ENCODE measurements around the gene SPDYE17. TPM values are rescaled to one million over a fixed set of nuclear protein-coding genes. Genes with fewer than 3 reads are reported as not detected.
A peak's percentile ranks its signal among the peaks of the same experiment; 100 is the strongest.
"Not testable (repeated sequence)": the region's sequence is repeated elsewhere in the genome, so short reads cannot be mapped to it uniquely, and the experiment has no call there.

SPDYE17 gene
- not detected for total RNA-seq
- polyA plus RNA-seq = not detected
- not detected for total RNA-seq

DNA sequence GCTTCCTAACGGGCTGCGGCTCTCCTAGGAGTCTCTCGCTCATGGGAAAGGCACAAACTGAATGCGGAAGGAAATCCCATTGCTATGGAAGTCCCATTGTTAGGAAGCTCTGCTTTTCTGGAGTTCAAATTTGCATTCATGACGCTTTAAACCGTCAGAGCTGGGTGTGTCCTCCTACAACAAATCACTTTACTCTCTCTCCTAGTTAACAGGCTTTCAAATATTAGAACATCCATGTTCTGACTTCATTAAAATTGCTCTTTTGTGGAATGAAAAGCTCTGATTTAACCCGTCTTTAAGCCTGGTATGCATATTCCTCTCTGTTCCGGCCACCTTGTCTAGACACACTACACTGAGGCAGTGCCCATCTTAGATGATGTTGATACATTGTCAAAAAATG lies at the start of gene SPDYE17:
Gene SPDYE17 (minus strand): TSS at position 101 of the 400 bp plus-strand sequence. CDS start 1,791 bp downstream, outside the sequence.
- H3K4me3 ChIP-seq (ENCODE audit: low read length); H3K9me3 ChIP-seq (ENCODE audit: control insufficient read depth in 2 of 3, low read length in 3 of 3); H3K36me3 Mint-ChIP-seq; H3K4me1 ChIP-seq (ENCODE audit: control insufficient read depth in 2 of 2, insufficient read depth in 2 of 2, low read length in 2 of 2); H3K27me3 ChIP-seq (ENCODE audit: control insufficient read depth in 2 of 2, insufficient read depth in 2 of 2, low read length in 2 of 2); ATAC-seq; CTCF ChIA-PET; DNase-seq; POLR2A ChIA-PET; H3K4me3 Mint-ChIP-seq; intact Hi-C loops (cut with micrococcal nuclease); H3K27ac Mint-ChIP-seq; H3K9me3 Mint-ChIP-seq; H3K27me3 Mint-ChIP-seq; H3K4me1 Mint-ChIP-seq; H3K27ac ChIP-seq (ENCODE audit: low read depth, low read length); H3K36me3 ChIP-seq (ENCODE audit: control insufficient read depth in 2 of 3, insufficient read depth in 3 of 3, low read length in 3 of 3): not testable (repeated sequence)

GRCh38 chr7:77080236-77080635 lies 48.1 kb upstream of the SPDYE17 start:
- POLR2A ChIA-PET; CTCF ChIA-PET; intact Hi-C loops (cut with micrococcal nuclease); H3K27me3 ChIP-seq (ENCODE audit: control insufficient read depth in 2 of 2, insufficient read depth in 2 of 2, low read length in 2 of 2); H3K4me1 ChIP-seq (ENCODE audit: control insufficient read depth in 2 of 2, insufficient read depth in 2 of 2, low read length in 2 of 2); H3K27me3 Mint-ChIP-seq; ATAC-seq; H3K9me3 ChIP-seq (ENCODE audit: control insufficient read depth in 2 of 3, low read length in 3 of 3); H3K4me3 Mint-ChIP-seq; H3K9me3 Mint-ChIP-seq; H3K4me3 ChIP-seq (ENCODE audit: low read length); H3K27ac ChIP-seq (ENCODE audit: low read depth, low read length); DNase-seq; H3K4me1 Mint-ChIP-seq; H3K36me3 ChIP-seq (ENCODE audit: control insufficient read depth in 2 of 3, insufficient read depth in 3 of 3, low read length in 3 of 3): not testable (repeated sequence)
- Mint-ChIP-seq H3K36me3 (peaks cover 0 to 18% (median 14%) of the 10 kb centered on the region in 5 donors), H3K27ac (peak overlapping the region in 2 of 9 donors; percentile 7 to 17)

GRCh38 chr7:77079624-77080023 lies 47.5 kb upstream of the SPDYE17 start:
- ATAC-seq; H3K4me3 ChIP-seq (ENCODE audit: low read length); CTCF ChIA-PET; H3K4me3 Mint-ChIP-seq; H3K36me3 ChIP-seq (ENCODE audit: control insufficient read depth in 2 of 3, insufficient read depth in 3 of 3, low read length in 3 of 3); H3K27me3 Mint-ChIP-seq; H3K27ac Mint-ChIP-seq; H3K27ac ChIP-seq (ENCODE audit: low read depth, low read length); POLR2A ChIA-PET; H3K9me3 ChIP-seq (ENCODE audit: control insufficient read depth in 2 of 3, low read length in 3 of 3); H3K27me3 ChIP-seq (ENCODE audit: control insufficient read depth in 2 of 2, insufficient read depth in 2 of 2, low read length in 2 of 2); DNase-seq; intact Hi-C loops (cut with micrococcal nuclease); H3K9me3 Mint-ChIP-seq; H3K4me1 ChIP-seq (ENCODE audit: control insufficient read depth in 2 of 2, insufficient read depth in 2 of 2, low read length in 2 of 2); H3K4me1 Mint-ChIP-seq: not testable (repeated sequence)
- H3K36me3 Mint-ChIP-seq = peaks cover 2 to 24% (median 20%) of the 10 kb centered on the region in 5 donors

DNA sequence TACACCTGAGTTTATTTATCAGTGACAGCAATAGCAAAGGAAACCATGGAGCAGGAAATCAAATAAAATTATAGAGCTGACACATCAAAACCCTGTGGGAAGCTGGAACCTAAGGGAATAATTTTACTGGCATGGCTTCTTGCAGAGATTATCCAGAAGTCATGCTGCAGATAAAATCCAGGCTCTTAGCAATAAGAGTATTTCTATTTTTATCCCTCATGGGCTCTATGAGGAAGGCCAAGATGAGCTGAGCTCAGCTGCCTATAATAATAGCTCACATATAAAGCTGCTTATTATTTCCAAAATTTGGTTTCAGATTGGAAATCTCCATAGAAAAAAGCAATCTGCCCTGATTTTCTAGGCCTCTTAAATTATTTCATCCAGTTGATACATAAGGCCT lies 47.0 kb upstream of the SPDYE17 start:
- CTCF ChIA-PET; H3K36me3 ChIP-seq (ENCODE audit: control insufficient read depth in 2 of 3, insufficient read depth in 3 of 3, low read length in 3 of 3); intact Hi-C loops (cut with micrococcal nuclease); DNase-seq; H3K4me1 ChIP-seq (ENCODE audit: control insufficient read depth in 2 of 2, insufficient read depth in 2 of 2, low read length in 2 of 2); H3K27ac Mint-ChIP-seq; H3K9me3 ChIP-seq (ENCODE audit: control insufficient read depth in 2 of 3, low read length in 3 of 3); H3K27me3 ChIP-seq (ENCODE audit: control insufficient read depth in 2 of 2, insufficient read depth in 2 of 2, low read length in 2 of 2); POLR2A ChIA-PET; ATAC-seq; H3K27ac ChIP-seq (ENCODE audit: low read depth, low read length); H3K4me1 Mint-ChIP-seq; H3K4me3 ChIP-seq (ENCODE audit: low read length); H3K27me3 Mint-ChIP-seq; H3K4me3 Mint-ChIP-seq: not testable (repeated sequence)
- Mint-ChIP-seq H3K36me3 (peaks cover 7 to 29% (median 25%) of the 10 kb centered on the region in 5 donors), H3K9me3 (peaks cover 0 to 12% (median 5%) of the 10 kb centered on the region in 11 donors)

GRCh38 chr7:77077060-77077459 lies 44.9 kb upstream of the SPDYE17 start:
- peaks cover 8 to 34% (median 27%) of the 10 kb centered on the region in 5 donors for H3K36me3 Mint-ChIP-seq
- POLR2A ChIA-PET; H3K4me3 ChIP-seq (ENCODE audit: low read length); ATAC-seq; H3K36me3 ChIP-seq (ENCODE audit: control insufficient read depth in 2 of 3, insufficient read depth in 3 of 3, low read length in 3 of 3); H3K27ac ChIP-seq (ENCODE audit: low read depth, low read length); H3K27me3 ChIP-seq (ENCODE audit: control insufficient read depth in 2 of 2, insufficient read depth in 2 of 2, low read length in 2 of 2); H3K4me1 Mint-ChIP-seq; H3K27ac Mint-ChIP-seq; intact Hi-C loops (cut with micrococcal nuclease); H3K27me3 Mint-ChIP-seq; H3K4me3 Mint-ChIP-seq; H3K4me1 ChIP-seq (ENCODE audit: control insufficient read depth in 2 of 2, insufficient read depth in 2 of 2, low read length in 2 of 2); DNase-seq; H3K9me3 ChIP-seq (ENCODE audit: control insufficient read depth in 2 of 3, low read length in 3 of 3); CTCF ChIA-PET: not testable (repeated sequence)
- H3K9me3 Mint-ChIP-seq = peaks cover 0 to 13% (median 5%) of the 10 kb centered on the region in 11 donors

- CTCF ChIA-PET; H3K9me3 ChIP-seq (ENCODE audit: control insufficient read depth in 2 of 3, low read length in 3 of 3): not testable (repeated sequence)
Observed at GRCh38 chr7:77074786-77075396, 42.7 kb upstream of the SPDYE17 start.

GRCh38 chr7:77071108-77071507 lies 38.9 kb upstream of the SPDYE17 start:
- Mint-ChIP-seq H3K4me1 (peaks cover 7 to 43% (median 32%) of the 10 kb centered on the region in 7 donors), H3K36me3 (peaks cover 20 to 55% (median 44%) of the 10 kb centered on the region in 5 donors), H3K9me3 (peaks cover 3 to 19% (median 6%) of the 10 kb centered on the region in 11 donors), H3K27ac (peak overlapping the region in 1 of 9 donors; percentile 3)
- H3K4me3 Mint-ChIP-seq; ATAC-seq; H3K4me3 ChIP-seq (ENCODE audit: low read length); H3K9me3 ChIP-seq (ENCODE audit: control insufficient read depth in 2 of 3, low read length in 3 of 3); intact Hi-C loops (cut with micrococcal nuclease); H3K27me3 Mint-ChIP-seq; POLR2A ChIA-PET; CTCF ChIA-PET; H3K4me1 ChIP-seq (ENCODE audit: control insufficient read depth in 2 of 2, insufficient read depth in 2 of 2, low read length in 2 of 2); H3K36me3 ChIP-seq (ENCODE audit: control insufficient read depth in 2 of 3, insufficient read depth in 3 of 3, low read length in 3 of 3); H3K27me3 ChIP-seq (ENCODE audit: control insufficient read depth in 2 of 2, insufficient read depth in 2 of 2, low read length in 2 of 2); DNase-seq; H3K27ac ChIP-seq (ENCODE audit: low read depth, low read length): not testable (repeated sequence)

More at GRCh38 chr7:77074786-77075396, 42.7 kb upstream of the SPDYE17 start:
- H3K27ac ChIP-seq (ENCODE audit: low read depth, low read length); H3K27ac Mint-ChIP-seq; H3K4me3 ChIP-seq (ENCODE audit: low read length); intact Hi-C loops (cut with micrococcal nuclease); ATAC-seq; H3K4me3 Mint-ChIP-seq; POLR2A ChIA-PET; H3K4me1 ChIP-seq (ENCODE audit: control insufficient read depth in 2 of 2, insufficient read depth in 2 of 2, low read length in 2 of 2); H3K36me3 ChIP-seq (ENCODE audit: control insufficient read depth in 2 of 3, insufficient read depth in 3 of 3, low read length in 3 of 3); H3K27me3 ChIP-seq (ENCODE audit: control insufficient read depth in 2 of 2, insufficient read depth in 2 of 2, low read length in 2 of 2); DNase-seq; H3K27me3 Mint-ChIP-seq: not testable (repeated sequence)
- Mint-ChIP-seq H3K4me1 (peaks cover 3 to 23% (median 17%) of the 10 kb centered on the region in 7 donors), H3K9me3 (peaks cover 0 to 13% (median 5%) of the 10 kb centered on the region in 11 donors), H3K36me3 (peaks cover 15 to 43% (median 40%) of the 10 kb centered on the region in 5 donors)

All from naive thymus-derived CD4-positive, alpha-beta T cell (primary cell).